ENCODE measurements around the gene CD300LD.
"Not testable (repeated sequence)": the region's sequence is repeated elsewhere in the genome, so short reads cannot be mapped to it uniquely, and the experiment has no call there.

Gene CD300LD

DNA sequence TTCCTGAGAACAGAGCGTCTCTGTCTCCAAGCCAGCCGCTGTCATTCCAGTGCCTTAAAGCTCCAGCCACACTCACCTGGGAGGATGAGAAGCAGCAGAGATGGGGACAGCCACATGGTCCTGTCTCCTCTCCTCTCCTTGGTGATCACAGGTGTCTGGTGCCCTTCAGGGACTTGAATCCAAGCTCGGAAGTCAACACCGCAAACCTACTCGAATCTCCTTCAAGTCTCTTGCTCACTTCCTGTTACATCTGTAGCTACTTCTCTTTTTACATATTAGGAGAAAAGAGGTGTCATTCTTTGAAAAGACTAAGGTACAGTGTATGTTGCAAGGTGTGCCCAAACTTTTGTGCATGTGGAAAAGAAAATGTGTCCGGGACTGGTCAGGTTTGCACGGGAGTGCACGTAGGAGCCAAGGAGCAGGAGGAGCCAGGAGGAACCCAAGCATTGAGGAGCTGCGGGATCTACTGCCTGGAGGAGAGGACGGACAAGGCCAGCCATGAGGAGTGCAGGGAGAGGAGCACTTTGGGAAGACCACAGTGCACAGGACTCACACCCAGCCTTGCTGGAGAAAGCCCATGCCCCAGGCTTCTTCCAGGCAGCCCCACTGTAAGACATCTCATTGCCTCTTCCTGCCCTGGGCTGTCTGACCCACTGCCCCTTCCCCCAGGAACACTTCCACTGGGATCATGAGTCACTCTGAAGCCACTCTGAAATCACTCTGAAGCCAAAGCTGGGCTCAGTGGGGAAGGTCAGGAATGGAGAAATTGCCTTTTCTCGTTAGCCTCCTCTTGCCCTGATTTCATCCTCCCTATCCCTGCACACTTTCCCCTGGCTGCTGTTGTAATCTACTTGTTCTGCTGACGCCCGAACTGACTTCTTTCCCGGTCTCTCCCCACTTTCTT lies at the start of gene CD300LD:
CD300LD (minus strand) TSS at position 197 of the 904 bp plus-strand sequence; CDS start at position 116, 81 bp downstream.
- TF ChIP-seq, protein P1, sequence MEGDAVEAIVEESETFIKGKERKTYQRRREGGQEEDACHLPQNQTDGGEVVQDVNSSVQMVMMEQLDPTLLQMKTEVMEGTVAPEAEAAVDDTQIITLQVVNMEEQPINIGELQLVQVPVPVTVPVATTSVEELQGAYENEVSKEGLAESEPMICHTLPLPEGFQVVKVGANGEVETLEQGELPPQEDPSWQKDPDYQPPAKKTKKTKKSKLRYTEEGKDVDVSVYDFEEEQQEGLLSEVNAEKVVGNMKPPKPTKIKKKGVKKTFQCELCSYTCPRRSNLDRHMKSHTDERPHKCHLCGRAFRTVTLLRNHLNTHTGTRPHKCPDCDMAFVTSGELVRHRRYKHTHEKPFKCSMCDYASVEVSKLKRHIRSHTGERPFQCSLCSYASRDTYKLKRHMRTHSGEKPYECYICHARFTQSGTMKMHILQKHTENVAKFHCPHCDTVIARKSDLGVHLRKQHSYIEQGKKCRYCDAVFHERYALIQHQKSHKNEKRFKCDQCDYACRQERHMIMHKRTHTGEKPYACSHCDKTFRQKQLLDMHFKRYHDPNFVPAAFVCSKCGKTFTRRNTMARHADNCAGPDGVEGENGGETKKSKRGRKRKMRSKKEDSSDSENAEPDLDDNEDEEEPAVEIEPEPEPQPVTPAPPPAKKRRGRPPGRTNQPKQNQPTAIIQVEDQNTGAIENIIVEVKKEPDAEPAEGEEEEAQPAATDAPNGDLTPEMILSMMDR (IDR thresholded peaks at IDR 0.05; ENCODE audit: control insufficient read depth, extremely low read depth, insufficient read depth) = no peak
- H3K4me3 ChIP-seq (ENCODE audit: low read depth, low read length) = no peak within 1 kb of the TSS
- no peak for DNase-seq (ENCODE audit: low read depth)

GRCh38 chr17:74641224-74641957 lies 49.3 kb upstream of the CD300LD start:
- DNase-seq (ENCODE audit: low read depth) = no peak
- no peak overlapping the region for H3K4me3 ChIP-seq (ENCODE audit: low read depth, low read length)
- TF ChIP-seq, protein P1 (IDR thresholded peaks at IDR 0.05; ENCODE audit: control insufficient read depth, extremely low read depth, insufficient read depth) = no peak

DNA sequence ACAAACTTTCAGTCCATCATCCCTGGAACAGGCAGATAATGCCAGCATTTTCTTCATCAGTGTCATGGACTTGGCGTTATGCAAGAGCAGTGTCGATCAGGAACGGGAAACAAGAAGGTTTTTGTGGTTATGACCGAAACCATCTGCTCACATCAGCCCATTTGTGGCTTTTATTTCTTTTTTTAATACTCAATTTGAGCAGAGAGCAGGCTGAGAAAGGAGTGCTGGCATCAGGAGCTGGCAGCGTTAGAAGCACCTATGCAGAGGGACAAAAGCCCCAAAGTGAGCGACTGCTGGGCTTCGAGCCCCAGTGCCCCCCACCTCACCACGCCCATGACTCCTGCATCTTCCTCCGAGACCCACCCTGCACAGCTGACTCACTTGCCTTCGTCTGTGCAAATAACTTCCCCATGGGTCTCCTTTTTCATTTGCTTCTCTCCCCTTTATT lies 47.6 kb upstream of the CD300LD start:
- no peak overlapping the region for H3K4me3 ChIP-seq (ENCODE audit: low read depth, low read length)
- no peak for DNase-seq (ENCODE audit: low read depth)
- TF ChIP-seq, protein P1 (IDR thresholded peaks at IDR 0.05; ENCODE audit: control insufficient read depth, extremely low read depth, insufficient read depth) = no peak

DNA sequence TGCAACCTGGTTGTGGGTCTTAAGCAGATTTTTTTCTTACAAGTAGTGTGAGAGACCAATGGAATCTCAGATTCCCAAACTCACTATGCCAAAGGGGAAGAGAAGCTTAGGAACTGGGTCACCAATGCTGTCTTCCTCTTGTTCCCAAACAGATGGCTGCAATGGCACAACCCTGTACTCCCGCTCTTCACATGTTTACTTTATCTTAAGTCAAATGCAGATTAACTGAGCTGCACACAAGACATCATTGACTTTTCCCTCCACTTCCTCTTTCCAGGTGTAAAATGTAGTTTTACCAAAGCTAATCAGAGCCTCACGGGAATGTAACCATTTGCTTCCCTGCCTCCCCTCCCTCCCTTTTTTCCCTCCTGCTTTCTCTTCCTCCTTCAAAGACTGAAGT lies 45.8 kb upstream of the CD300LD start:
- no peak overlapping the region for H3K4me3 ChIP-seq (ENCODE audit: low read depth, low read length)
- TF ChIP-seq, protein P1 (IDR thresholded peaks at IDR 0.05; ENCODE audit: control insufficient read depth, extremely low read depth, insufficient read depth) = no peak
- DNase-seq (ENCODE audit: low read depth) = no peak

DNA sequence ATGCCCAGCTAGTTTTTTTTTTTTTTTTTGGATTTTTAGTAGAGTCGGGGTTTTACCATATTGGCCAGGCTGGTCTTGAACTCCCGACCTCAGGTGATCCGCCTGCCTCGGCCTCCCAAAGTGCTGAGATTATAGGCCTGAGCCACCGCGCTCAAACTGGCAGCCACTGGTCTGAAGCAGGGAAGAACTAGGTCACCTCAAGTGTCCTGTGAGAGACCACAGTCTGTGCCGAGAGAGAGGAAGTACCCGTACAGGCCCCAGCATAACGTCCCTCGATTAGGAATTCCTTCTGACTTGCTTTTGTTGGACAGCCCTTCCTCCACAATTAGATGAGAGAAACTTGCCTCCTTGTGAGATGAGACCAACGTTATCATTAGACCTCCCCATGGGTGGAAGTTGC lies 45.2 kb upstream of the CD300LD start:
- DNase-seq (ENCODE audit: low read depth) = no peak
- TF ChIP-seq, protein P1 (IDR thresholded peaks at IDR 0.05; ENCODE audit: control insufficient read depth, extremely low read depth, insufficient read depth) = no peak

DNA sequence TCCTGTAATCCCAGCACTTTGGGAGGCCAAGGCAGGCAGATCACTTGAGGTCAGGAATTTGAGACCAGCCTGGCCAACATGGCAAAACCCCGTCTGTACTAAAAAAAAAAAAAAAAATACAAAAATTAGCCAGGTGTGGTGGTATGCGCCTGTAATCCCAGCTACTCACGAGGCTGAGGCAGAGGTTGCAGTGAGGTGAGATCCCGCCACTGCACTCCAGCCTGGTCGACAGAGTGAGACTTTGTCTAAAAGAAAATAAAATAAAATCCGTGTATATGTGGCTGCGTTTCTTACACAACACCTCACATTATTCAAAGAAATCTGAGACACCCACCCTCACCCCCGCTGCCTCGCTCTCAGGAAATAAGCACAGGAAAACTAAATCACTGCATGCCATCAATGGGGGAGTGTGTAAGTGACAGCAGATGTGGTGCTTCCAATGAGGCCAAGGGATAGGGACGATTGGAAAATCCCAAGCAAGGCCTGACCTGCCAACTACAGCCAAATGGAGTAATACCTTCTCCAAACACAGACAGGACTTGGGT lies 44.5 kb upstream of the CD300LD start:
- H3K4me3 ChIP-seq (ENCODE audit: low read depth, low read length); DNase-seq (ENCODE audit: low read depth): not testable (repeated sequence)

More for the DNA sequence above, 45.2 kb upstream of the CD300LD start:
- no peak overlapping the region for H3K4me3 ChIP-seq (ENCODE audit: low read depth, low read length)

GRCh38 chr17:74635418-74635817 lies 43.3 kb upstream of the CD300LD start:
- no peak for DNase-seq (ENCODE audit: low read depth)
- H3K4me3 ChIP-seq (ENCODE audit: low read depth, low read length) = no peak overlapping the region

More at GRCh38 chr17:74635418-74635817, 43.3 kb upstream of the CD300LD start:
- TF ChIP-seq, protein P1 (IDR thresholded peaks at IDR 0.05; ENCODE audit: control insufficient read depth, extremely low read depth, insufficient read depth) = no peak

Data from LNCaP clone FGC (cell line).